Upper lobe of left lung (tissue), 6 donors: ENCODE results near the gene MRPL38. TPM values are rescaled to one million over a fixed set of nuclear protein-coding genes. Genes with fewer than 3 reads are reported as not detected.

Experiments
- ATAC-seq, 2 donors: fragments of 200-7000 bp; cut with Tn5 transposase; one replicate each; pipeline ENCODE4 v1.9.1; 2022; ENCODE audit warnings: mild to moderate bottlenecking in 2 of 2, moderate library complexity in 2 of 2; ENCODE audit not compliant: low FRiP score in 2 of 2
- DNase-seq, 2 donors: peaks; one replicate each; pipeline ENCODE4 v3.0.0-alpha.2; 2019 to 2020
- H3K27ac ChIP-seq, 4 donors: fragments of 200-600 bp; sonication (generic); one replicate each; pipeline ENCODE4 v1.5.1; 2016 to 2019
- H3K27me3 ChIP-seq, 4 donors: fragments of 200-600 bp; sonication (generic); one replicate each; pipeline ENCODE4 v1.5.1; 2017 to 2019
- H3K36me3 ChIP-seq, 4 donors: fragments of 200-600 bp; sonication (generic); one replicate each; pipeline ENCODE4 v1.5.1; 2016 to 2019
- H3K4me1 ChIP-seq, 4 donors: fragments of 200-600 bp; sonication (generic); one replicate each; pipeline ENCODE4 v1.5.1; 2018 to 2019
- H3K4me3 ChIP-seq, 4 donors: fragments of 200-600 bp; sonication (generic); one replicate each; pipeline ENCODE4 v1.5.1; 2017 to 2019; ENCODE audit warnings: mild to moderate bottlenecking in 2 of 4, moderate library complexity in 1 of 4
- H3K9me3 ChIP-seq, 4 donors: fragments of 200-600 bp; sonication (generic); one replicate each; pipeline ENCODE4 v1.5.1; 2018 to 2019
- CTCF ChIP-seq, 6 experiments: fragments of 450-650 bp in 4 of 6; fragments of 200-600 bp in 2 of 6; sonication (generic) in 2 of 6; IDR thresholded peaks; one replicate each; pipeline ENCODE4 v1.5.1; 2016 to 2019; ENCODE audit warnings: antibody characterized with exemption in 6 of 6
- EP300 ChIP-seq, 4 donors: sonication (generic); formaldehyde crosslinking; IDR thresholded peaks; one replicate each; pipeline ENCODE4 v1.5.1; 2017; ENCODE audit warnings: antibody characterized with exemption in 4 of 4, control low read depth in 2 of 4
- POLR2A ChIP-seq, 4 donors: fragments of 450-650 bp; IDR thresholded peaks; one replicate each; pipeline ENCODE4 v1.5.1; 2016 to 2017; ENCODE audit warnings: antibody characterized with exemption in 4 of 4, mild to moderate bottlenecking in 2 of 4
- POLR2AphosphoS5 ChIP-seq, 2 donors: sonication (generic); formaldehyde crosslinking; IDR thresholded peaks; one replicate each; pipeline ENCODE4 v1.5.1; 2017; ENCODE audit warnings: antibody characterized with exemption in 2 of 2
- WGBS, 2 donors: methylation state at CpG; one replicate each; pipeline ENCODE4 v1.1.5; 2017 to 2018; 5-methylcytosine and 5-hydroxymethylcytosine counted together
- total RNA-seq, 6 donors: library from RNA; depleted of rRNA in 4 of 6; stranded (reverse); fragments of >200 nt in 4 of 6; gene quantifications; one replicate each; pipeline versions ENCODE4 v1.1.0 to v1.2.1, GENCODE V29; 2016 to 2021
- donor health status: DM: no; HTN: no; CAD: no; lungs with moderate emphysema.
- donor health status: DM: no; HTN: yes; CAD: no; lungs with severe emphysema.

Gene MRPL38
- total RNA-seq, 6 donors from 2014 or later: 35.4 to 115 (median 77.0) TPM

GRCh38 chr17:75876938-75877751 is 27.5 kb downstream of the MRPL38 start:
- DNase-seq (peak; percentile 90 to 91), ATAC-seq (peak; percentile 60 to 75)
- Histone ChIP-seq H3K27me3 (peaks cover 0 to 3% (median 0%) of the 10 kb centered on the region in 4 donors), H3K4me1 (peaks cover 50 to 66% (median 57%) of the 10 kb centered on the region in 4 donors), H3K4me3 (peak overlapping the region; percentile 65 to 80 (median 70)), H3K9me3 (no peaks in the 10 kb centered on the region), H3K36me3 (peaks cover 0 to 24% (median 10%) of the 10 kb centered on the region in 4 donors), H3K27ac (peak overlapping the region; percentile 91 to 95 (median 94))
- TF ChIP-seq POLR2AphosphoS5 (IDR thresholded peaks at IDR 0.05) (peak; percentile 89 to 92), POLR2A (IDR thresholded peaks at IDR 0.05) (peak in 3 of 4 donors; percentile 39 to 44 (median 41)), CTCF (IDR thresholded peaks at IDR 0.05) (peak in 1 of 6 experiments; percentile 31), EP300 (IDR thresholded peaks at IDR 0.05) (peak in 2 of 4 donors; percentile 41 to 87)
- 10 to 15% methylated on average over 33 to 40 of the region's 41 CpGs for WGBS, 2 donors

GRCh38 chr17:75876190-75876937 is 28.3 kb downstream of the MRPL38 start:
- no peaks in the 10 kb centered on the region for H3K9me3 ChIP-seq
- H3K4me3 ChIP-seq: peak overlapping the region; percentile 20 to 80 (median 70)
- H3K36me3 ChIP-seq: peaks cover 0 to 24% (median 10%) of the 10 kb centered on the region in 4 donors
- 20 to 37% methylated on average over 2 to 11 of the region's 26 CpGs for WGBS, 2 donors
- DNase-seq (peak; percentile 78 to 87), ATAC-seq (peak in 1 of 2 donors; percentile 24)
- H3K27ac ChIP-seq: peak overlapping the region; percentile 91 to 95 (median 94)
- peaks cover 49 to 66% (median 58%) of the 10 kb centered on the region in 4 donors for H3K4me1 ChIP-seq
- TF ChIP-seq CTCF (IDR thresholded peaks at IDR 0.05): peak in 3 of 6 experiments; percentile 21 to 32 (median 23)
- no peak for TF ChIP-seq EP300 (IDR thresholded peaks at IDR 0.05)
- peak in 1 of 4 donors; percentile 46 for TF ChIP-seq POLR2A (IDR thresholded peaks at IDR 0.05)
- TF ChIP-seq POLR2AphosphoS5 (IDR thresholded peaks at IDR 0.05): peak in 1 of 2 donors; percentile 49
- peaks cover 0 to 3% (median 0%) of the 10 kb centered on the region in 4 donors for H3K27me3 ChIP-seq

GRCh38 chr17:75875940-75876189 is 28.8 kb downstream of the MRPL38 start:
- WGBS, 2 donors: 20% methylated on average over 2 of the region's 5 CpGs; no CpG with 5 or more reads in 1 of the 2 donors
- peaks cover 0 to 24% (median 10%) of the 10 kb centered on the region in 4 donors for H3K36me3 ChIP-seq
- H3K9me3 ChIP-seq: no peaks in the 10 kb centered on the region
- H3K4me1 ChIP-seq: peaks cover 49 to 66% (median 58%) of the 10 kb centered on the region in 4 donors
- H3K27ac ChIP-seq: peak overlapping the region; percentile 91 to 95 (median 94)
- ATAC-seq (peak in 1 of 2 donors; percentile 23), DNase-seq (peak in 1 of 2 donors; percentile 77)
- H3K4me3 ChIP-seq: peak overlapping the region in 2 of 4 donors; percentile 72 to 80
- peaks cover 0 to 3% (median 0%) of the 10 kb centered on the region in 4 donors for H3K27me3 ChIP-seq
- no peak for TF ChIP-seq EP300 (IDR thresholded peaks at IDR 0.05)
- no peak for TF ChIP-seq CTCF (IDR thresholded peaks at IDR 0.05)
- TF ChIP-seq POLR2AphosphoS5 (IDR thresholded peaks at IDR 0.05): no peak
- no peak for TF ChIP-seq POLR2A (IDR thresholded peaks at IDR 0.05)

GRCh38 chr17:75875182-75875939 is 29.3 kb downstream of the MRPL38 start:
- no peaks in the 10 kb centered on the region for H3K9me3 ChIP-seq

More at GRCh38 chr17:75875182-75875939, 29.3 kb downstream of the MRPL38 start:
- DNase-seq: peak in 1 of 2 donors; percentile 51
- peak overlapping the region in 2 of 4 donors; percentile 72 to 80 for H3K4me3 ChIP-seq
- no peak for TF ChIP-seq POLR2AphosphoS5 (IDR thresholded peaks at IDR 0.05)
- TF ChIP-seq CTCF (IDR thresholded peaks at IDR 0.05): no peak
- TF ChIP-seq EP300 (IDR thresholded peaks at IDR 0.05): no peak
- no peak for TF ChIP-seq POLR2A (IDR thresholded peaks at IDR 0.05)
- H3K27ac ChIP-seq: peak overlapping the region; percentile 91 to 95 (median 94)
- peaks cover 0 to 24% (median 10%) of the 10 kb centered on the region in 4 donors for H3K36me3 ChIP-seq
- 41 to 64% methylated on average over 12 to 13 of the region's 18 CpGs for WGBS, 2 donors
- ATAC-seq: no peak
- H3K4me1 ChIP-seq: peaks cover 49 to 66% (median 58%) of the 10 kb centered on the region in 4 donors
- peaks cover 0 to 3% (median 0%) of the 10 kb centered on the region in 4 donors for H3K27me3 ChIP-seq
